Measurements from ENCODE around the gene LINC00237. TPM values are rescaled to one million over a fixed set of nuclear protein-coding genes. Genes with fewer than 3 reads are reported as not detected.
A peak's percentile ranks its signal among the peaks of the same experiment; 100 is the strongest.

LINC00237 gene
- not detected for polyA plus RNA-seq (2013, experiment 1 of 2)
- not detected for polyA plus RNA-seq (2013, experiment 2 of 2)

DNA sequence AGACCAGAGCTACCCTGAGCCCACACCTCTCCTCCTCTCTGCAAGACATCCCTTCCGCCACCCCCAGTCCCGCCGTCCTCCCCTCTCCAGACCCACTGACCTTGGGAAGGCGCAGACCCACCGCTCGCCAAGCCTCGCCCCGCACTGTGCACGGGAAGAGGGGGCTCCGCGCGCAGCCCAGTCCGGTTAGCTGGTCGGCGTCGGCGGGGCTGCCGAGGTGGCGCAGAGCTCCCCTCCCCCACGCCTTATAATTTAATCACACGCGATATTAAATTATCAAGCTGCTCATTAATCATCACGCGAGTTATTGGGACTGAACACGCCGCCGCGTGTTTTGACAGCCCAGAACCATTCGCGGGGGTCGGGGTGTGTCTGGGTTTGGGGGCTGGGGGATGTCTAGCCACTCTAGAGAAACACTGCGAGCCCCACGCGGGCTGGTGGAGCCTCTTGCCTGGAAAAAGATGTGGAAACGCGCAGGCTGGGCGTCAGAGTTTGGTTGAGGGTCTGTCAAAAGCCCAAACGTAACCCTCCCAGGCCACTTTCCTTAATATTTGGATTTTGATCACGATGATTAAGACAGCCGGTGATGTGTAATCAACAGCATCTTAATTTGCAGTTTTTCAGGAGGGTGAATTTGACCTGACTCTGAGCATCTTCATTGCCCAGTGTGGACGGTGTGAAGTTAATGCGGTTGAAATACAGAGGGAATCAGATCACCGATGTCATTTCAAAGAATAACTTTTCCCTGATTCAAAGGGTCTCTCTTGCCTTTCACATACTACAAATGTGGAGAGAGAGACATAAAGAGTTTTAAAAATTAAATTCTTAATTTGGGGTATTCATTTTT lies at the start of gene LINC00237:
TSS of gene LINC00237 (minus strand) at position 188 of the 847 bp plus-strand sequence.
- Histone ChIP-seq H3K27ac (ENCODE audit: low read depth, low read length) (no peak within 1 kb of the TSS), H3K4me3 (ENCODE audit: low read length) (peak within 1 kb of the TSS; percentile 53), H3K9me3 (ENCODE audit: insufficient read depth, low read depth, low read length) (no peaks in the 10 kb centered on the region), H3K9ac (ENCODE audit: low read depth, low read length) (peak within 1 kb of the TSS; percentile 19; the same call in 1 of the 2 replicates), H3K4me1 (ENCODE audit: insufficient read depth, low read length) (peaks cover 26% of the 10 kb centered on the region; the same call in 1 of the 2 replicates), H3K36me3 (ENCODE audit: insufficient read depth, low read length) (no peaks in the 10 kb centered on the region), H3K27me3 (ENCODE audit: insufficient read depth, low read length) (peaks cover 90% of the 10 kb centered on the region)
- 7% methylated on average over 43 of the region's 43 CpGs for WGBS

DNA sequence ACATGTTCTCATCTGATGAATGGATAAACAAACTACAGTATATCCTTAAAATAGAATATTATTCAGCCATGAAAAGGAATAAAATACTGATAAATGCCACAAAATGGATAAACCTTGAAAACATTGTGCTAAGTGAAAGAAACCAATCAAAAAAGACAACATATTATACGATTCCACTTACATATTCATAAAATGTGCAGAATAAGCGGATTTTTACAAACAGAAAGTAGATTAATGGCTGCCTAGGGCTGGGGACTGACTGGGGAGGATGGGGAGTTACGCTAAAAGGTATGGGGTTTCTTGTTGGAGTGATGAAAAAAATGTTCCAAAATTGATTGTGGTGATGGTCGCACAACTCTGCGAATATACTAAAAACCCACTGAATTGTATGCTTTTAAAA lies 49.1 kb upstream of the LINC00237 start:
- Histone ChIP-seq H3K27me3 (ENCODE audit: insufficient read depth, low read length) (no peaks in the 10 kb centered on the region), H3K9me3 (ENCODE audit: insufficient read depth, low read depth, low read length) (no peaks in the 10 kb centered on the region), H3K4me1 (ENCODE audit: insufficient read depth, low read length) (no peaks in the 10 kb centered on the region), H3K27ac (ENCODE audit: low read depth, low read length) (no peak overlapping the region), H3K9ac (ENCODE audit: low read depth, low read length) (no peak overlapping the region), H3K36me3 (ENCODE audit: insufficient read depth, low read length) (0 out of 2 replicates have a peak, but pooled peaks cover 6% of the 10 kb centered on the region), H3K4me3 (ENCODE audit: low read length) (no peak overlapping the region)
- WGBS: 97% methylated on average over 5 of the region's 5 CpGs

DNA sequence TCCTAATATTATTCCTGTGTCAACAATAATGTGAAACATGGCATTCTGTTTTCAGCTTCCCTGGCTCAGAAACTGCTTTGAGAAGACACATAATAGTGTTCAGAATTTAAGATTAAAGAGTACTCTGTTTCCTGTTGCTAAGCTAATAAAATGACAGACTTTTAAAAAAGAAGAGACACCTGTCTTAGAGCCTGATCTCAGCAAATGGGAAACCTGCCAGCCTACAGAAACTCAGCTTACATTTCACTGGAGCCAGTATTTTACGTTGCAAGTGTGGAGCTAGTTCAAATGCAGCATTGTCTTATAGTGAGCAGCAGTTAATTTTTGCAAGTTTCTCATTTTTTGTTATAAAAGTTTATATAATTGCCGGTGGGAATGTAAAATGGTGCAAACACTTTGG lies 48.5 kb upstream of the LINC00237 start:
- no peaks in the 10 kb centered on the region for H3K4me1 ChIP-seq (ENCODE audit: insufficient read depth, low read length)
- H3K9ac ChIP-seq (ENCODE audit: low read depth, low read length): no peak overlapping the region
- H3K9me3 ChIP-seq (ENCODE audit: insufficient read depth, low read depth, low read length): no peaks in the 10 kb centered on the region
- no peak overlapping the region for H3K27ac ChIP-seq (ENCODE audit: low read depth, low read length)
- H3K36me3 ChIP-seq (ENCODE audit: insufficient read depth, low read length): 0 out of 2 replicates have a peak, but pooled peaks cover 6% of the 10 kb centered on the region
- no peaks in the 10 kb centered on the region for H3K27me3 ChIP-seq (ENCODE audit: insufficient read depth, low read length)
- WGBS: 75% methylated on average over 2 of the region's 2 CpGs
- H3K4me3 ChIP-seq (ENCODE audit: low read length): no peak overlapping the region

DNA sequence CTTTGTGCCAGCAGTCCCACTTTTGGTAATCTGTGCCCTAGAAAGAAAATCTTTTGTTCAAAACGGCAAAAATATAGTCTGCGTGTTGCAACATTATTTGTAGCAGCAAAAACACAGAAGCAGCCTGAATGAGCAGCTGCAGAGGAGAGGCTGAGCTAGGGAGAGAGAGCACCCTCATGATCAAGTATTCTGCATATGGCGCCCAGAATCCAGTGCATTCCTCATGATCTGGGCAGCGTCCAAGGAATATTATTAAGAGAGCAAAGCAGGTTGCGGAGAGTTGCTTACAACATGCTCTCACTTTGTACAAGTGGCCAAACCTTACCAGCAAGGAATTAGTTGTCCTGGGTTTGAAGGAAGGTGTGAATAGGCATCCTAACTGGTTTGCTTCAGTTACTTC lies 45.6 kb upstream of the LINC00237 start:
- WGBS: 95% methylated on average over 5 of the region's 5 CpGs
- Histone ChIP-seq H3K27me3 (ENCODE audit: insufficient read depth, low read length) (no peaks in the 10 kb centered on the region), H3K36me3 (ENCODE audit: insufficient read depth, low read length) (peaks cover 13% of the 10 kb centered on the region; the same call in 1 of the 2 replicates), H3K4me1 (ENCODE audit: insufficient read depth, low read length) (no peaks in the 10 kb centered on the region), H3K27ac (ENCODE audit: low read depth, low read length) (no peak overlapping the region), H3K4me3 (ENCODE audit: low read length) (no peak overlapping the region), H3K9me3 (ENCODE audit: insufficient read depth, low read depth, low read length) (no peaks in the 10 kb centered on the region), H3K9ac (ENCODE audit: low read depth, low read length) (no peak overlapping the region)

DNA sequence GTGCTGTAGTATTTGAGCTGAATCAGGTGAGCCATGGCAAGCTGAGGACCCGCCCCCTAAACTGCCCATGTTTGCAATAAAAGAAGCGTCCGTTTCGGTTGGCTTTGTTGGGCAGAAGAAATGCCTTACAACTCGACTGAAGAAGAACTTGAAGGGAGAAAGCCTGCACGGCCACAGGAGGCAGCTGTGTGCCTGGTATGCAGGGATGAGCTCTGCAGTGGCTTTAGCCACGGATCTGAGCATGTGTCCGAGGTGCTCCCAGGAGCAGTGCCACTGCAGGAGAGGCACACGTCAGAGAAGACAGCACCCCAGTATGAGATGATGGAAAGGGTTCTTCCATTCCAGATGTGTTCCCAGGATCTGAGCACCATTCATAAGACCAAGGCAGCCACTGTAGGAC lies 43.2 kb upstream of the LINC00237 start:
- WGBS: 87% methylated on average over 9 of the region's 9 CpGs
- H3K36me3 ChIP-seq (ENCODE audit: insufficient read depth, low read length): peaks cover 7% of the 10 kb centered on the region; the same call in 1 of the 2 replicates

DNA sequence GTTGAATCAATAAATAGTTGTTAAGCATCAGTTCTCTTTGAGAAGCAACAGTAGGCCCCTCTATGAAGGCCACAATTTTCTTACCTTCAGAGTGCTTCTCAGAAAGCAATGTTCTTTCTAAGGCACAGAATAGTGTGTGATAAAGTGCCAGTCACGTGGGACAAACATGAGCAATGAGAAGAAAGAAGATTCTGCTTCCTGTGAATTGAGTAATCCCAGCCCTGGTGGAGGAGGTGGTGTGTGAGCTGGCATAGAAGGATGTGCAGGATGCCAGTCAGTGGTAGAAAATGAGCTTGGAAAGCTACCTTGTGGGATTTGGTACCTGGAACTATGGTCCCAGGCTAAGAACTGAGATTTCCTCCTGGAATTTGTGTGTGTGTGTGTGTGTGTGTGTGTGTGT lies 41.4 kb upstream of the LINC00237 start:
- Histone ChIP-seq H3K27me3 (ENCODE audit: insufficient read depth, low read length) (no peaks in the 10 kb centered on the region), H3K4me3 (ENCODE audit: low read length) (no peak overlapping the region), H3K27ac (ENCODE audit: low read depth, low read length) (no peak overlapping the region), H3K9me3 (ENCODE audit: insufficient read depth, low read depth, low read length) (no peaks in the 10 kb centered on the region), H3K36me3 (ENCODE audit: insufficient read depth, low read length) (peaks cover 7% of the 10 kb centered on the region; the same call in 1 of the 2 replicates), H3K9ac (ENCODE audit: low read depth, low read length) (no peak overlapping the region), H3K4me1 (ENCODE audit: insufficient read depth, low read length) (no peaks in the 10 kb centered on the region)
- WGBS: 85% methylated on average over 1 of the region's 1 CpG

More for the DNA sequence above, 43.2 kb upstream of the LINC00237 start:
- no peak overlapping the region for H3K9ac ChIP-seq (ENCODE audit: low read depth, low read length)
- no peaks in the 10 kb centered on the region for H3K4me1 ChIP-seq (ENCODE audit: insufficient read depth, low read length)
- no peak overlapping the region for H3K27ac ChIP-seq (ENCODE audit: low read depth, low read length)
- no peak overlapping the region for H3K4me3 ChIP-seq (ENCODE audit: low read length)
- no peaks in the 10 kb centered on the region for H3K9me3 ChIP-seq (ENCODE audit: insufficient read depth, low read depth, low read length)
- H3K27me3 ChIP-seq (ENCODE audit: insufficient read depth, low read length): no peaks in the 10 kb centered on the region

DNA sequence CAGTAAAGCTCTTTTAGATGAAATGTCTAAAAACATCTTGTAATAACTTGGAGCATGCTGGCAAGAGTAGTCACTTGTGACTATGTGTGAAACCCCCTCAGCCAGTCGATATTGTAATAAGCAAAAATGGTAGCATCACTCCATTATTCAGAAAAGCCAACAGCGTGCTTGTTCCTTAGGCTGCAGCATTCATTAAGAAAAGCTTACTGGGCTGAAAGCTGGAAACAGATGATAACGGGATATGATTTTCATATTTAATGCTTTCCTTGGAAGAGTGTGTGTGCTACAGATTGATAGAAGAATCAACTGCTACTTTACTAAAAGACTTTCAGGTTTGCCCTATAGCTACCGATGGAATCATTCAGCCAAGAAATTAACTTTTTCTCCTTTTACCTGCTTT lies 40.1 kb upstream of the LINC00237 start:
- H3K4me1 ChIP-seq (ENCODE audit: insufficient read depth, low read length): no peaks in the 10 kb centered on the region
- peaks cover 7% of the 10 kb centered on the region; the same call in 1 of the 2 replicates for H3K36me3 ChIP-seq (ENCODE audit: insufficient read depth, low read length)
- H3K27ac ChIP-seq (ENCODE audit: low read depth, low read length): no peak overlapping the region
- no peaks in the 10 kb centered on the region for H3K9me3 ChIP-seq (ENCODE audit: insufficient read depth, low read depth, low read length)
- 99% methylated on average over 4 of the region's 4 CpGs for WGBS
- H3K27me3 ChIP-seq (ENCODE audit: insufficient read depth, low read length): no peaks in the 10 kb centered on the region
- H3K9ac ChIP-seq (ENCODE audit: low read depth, low read length): no peak overlapping the region
- H3K4me3 ChIP-seq (ENCODE audit: low read length): no peak overlapping the region

DNA sequence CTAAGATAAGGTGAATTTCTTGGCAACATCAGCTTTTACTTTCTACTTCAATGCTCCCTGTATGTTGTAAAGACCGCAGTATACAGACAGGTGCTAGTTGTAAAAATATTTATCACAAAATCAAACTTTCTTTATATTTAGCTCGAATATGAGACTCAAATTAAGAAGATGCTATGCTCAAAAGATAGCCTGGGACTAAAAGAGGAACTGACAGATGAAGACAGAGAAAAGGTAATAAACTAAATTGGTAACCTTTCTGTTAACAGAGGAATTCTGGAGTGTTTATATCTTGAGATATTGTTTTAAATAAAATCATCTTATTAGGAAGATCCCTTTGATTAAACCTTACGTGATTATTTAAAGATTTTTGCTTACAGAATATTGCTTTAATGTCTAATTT lies 39.3 kb upstream of the LINC00237 start:
- Histone ChIP-seq H3K4me1 (ENCODE audit: insufficient read depth, low read length) (no peaks in the 10 kb centered on the region), H3K36me3 (ENCODE audit: insufficient read depth, low read length) (peaks cover 7% of the 10 kb centered on the region; the same call in 1 of the 2 replicates), H3K27me3 (ENCODE audit: insufficient read depth, low read length) (no peaks in the 10 kb centered on the region), H3K9me3 (ENCODE audit: insufficient read depth, low read depth, low read length) (no peaks in the 10 kb centered on the region), H3K27ac (ENCODE audit: low read depth, low read length) (no peak overlapping the region), H3K9ac (ENCODE audit: low read depth, low read length) (no peak overlapping the region), H3K4me3 (ENCODE audit: low read length) (no peak overlapping the region)
- WGBS: 88% methylated on average over 2 of the region's 3 CpGs

DNA sequence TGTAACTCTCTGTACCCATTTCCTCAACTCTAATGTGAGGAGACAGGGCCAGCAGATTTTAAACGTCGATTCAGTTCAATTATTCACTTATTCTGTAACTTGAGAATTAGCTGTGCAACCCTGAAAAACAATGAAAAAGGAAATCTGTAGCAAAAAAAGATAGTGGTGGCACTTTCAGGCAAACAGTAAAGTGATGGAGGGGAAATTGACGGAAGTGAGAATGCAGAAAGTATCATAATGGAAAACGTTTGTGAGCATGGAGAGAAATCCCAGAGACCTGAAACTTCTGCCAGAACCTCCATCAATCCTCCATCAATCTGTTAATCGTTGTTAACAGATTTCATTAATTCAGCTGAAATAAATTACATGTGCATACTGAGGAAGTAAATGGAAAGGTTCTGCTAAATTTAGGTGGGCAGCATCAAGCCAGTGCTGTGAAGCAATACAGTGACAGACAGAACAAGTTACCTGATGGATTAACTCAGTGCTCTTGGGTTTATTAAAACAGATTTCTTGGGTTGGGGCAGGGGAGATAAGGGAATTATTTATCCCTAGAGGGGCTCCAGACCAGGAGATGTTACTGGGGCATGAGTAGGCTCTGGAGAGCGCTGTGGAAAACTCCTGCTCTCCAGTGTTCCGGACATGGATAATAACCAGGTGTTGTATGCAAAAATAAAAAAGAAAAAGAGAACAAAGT lies 37.2 kb upstream of the LINC00237 start:
- H3K27ac ChIP-seq (ENCODE audit: low read depth, low read length): no peak overlapping the region
- 98% methylated on average over 7 of the region's 7 CpGs for WGBS
- no peak overlapping the region; the same call in 1 of the 2 replicates for H3K9ac ChIP-seq (ENCODE audit: low read depth, low read length)
- no peaks in the 10 kb centered on the region for H3K4me1 ChIP-seq (ENCODE audit: insufficient read depth, low read length)
- H3K36me3 ChIP-seq (ENCODE audit: insufficient read depth, low read length): peaks cover 17% of the 10 kb centered on the region; the same call in 1 of the 2 replicates
- H3K9me3 ChIP-seq (ENCODE audit: insufficient read depth, low read depth, low read length): no peaks in the 10 kb centered on the region
- no peak overlapping the region for H3K4me3 ChIP-seq (ENCODE audit: low read length)
- no peaks in the 10 kb centered on the region for H3K27me3 ChIP-seq (ENCODE audit: insufficient read depth, low read length)

DNA sequence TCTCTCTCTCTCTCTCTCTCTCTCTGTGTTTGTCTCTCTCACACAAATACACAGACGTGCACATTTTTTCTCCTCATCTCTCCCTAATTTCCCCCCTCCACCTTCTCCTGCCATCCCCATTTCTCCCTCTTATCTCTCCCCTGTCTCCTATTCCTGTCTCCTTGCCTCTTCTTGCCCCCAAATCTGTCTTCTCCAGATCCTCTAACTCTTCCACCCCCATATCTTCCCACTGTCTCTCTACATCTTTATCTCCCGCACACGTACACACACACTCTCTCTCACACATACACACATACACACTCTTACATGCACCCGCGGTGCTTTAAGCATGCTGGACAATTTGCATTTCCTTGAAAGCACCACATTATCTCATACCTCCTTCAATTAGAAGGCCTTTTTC lies 35.7 kb upstream of the LINC00237 start:
- no peaks in the 10 kb centered on the region for H3K27me3 ChIP-seq (ENCODE audit: insufficient read depth, low read length)
- no peak overlapping the region for H3K4me3 ChIP-seq (ENCODE audit: low read length)
- 92% methylated on average over 5 of the region's 5 CpGs for WGBS
- no peak overlapping the region for H3K9ac ChIP-seq (ENCODE audit: low read depth, low read length)
- H3K9me3 ChIP-seq (ENCODE audit: insufficient read depth, low read depth, low read length): no peaks in the 10 kb centered on the region
- H3K4me1 ChIP-seq (ENCODE audit: insufficient read depth, low read length): no peaks in the 10 kb centered on the region
- H3K36me3 ChIP-seq (ENCODE audit: insufficient read depth, low read length): peaks cover 15% of the 10 kb centered on the region
- no peak overlapping the region for H3K27ac ChIP-seq (ENCODE audit: low read depth, low read length)

All from HUES64 (cell line).